Astrocyte of the spinal cord (primary cell): Measurements from ENCODE around the gene KAT5.
A peak's percentile ranks its signal among the peaks of the same experiment; 100 is the strongest.
"Not testable (repeated sequence)": the region's sequence is repeated elsewhere in the genome, so short reads cannot be mapped to it uniquely, and the experiment has no call there.

ENCODE experiments used
- DNase-seq: peaks from one replicate; pipeline ENCODE4 v3.0.0; 2011; ENCODE audit warnings: low read depth, low spot score
- H3K4me3 ChIP-seq: 2 replicates; pipeline ENCODE4 v1.5.1; 2011; ENCODE audit warnings: low read depth, mild to moderate bottlenecking, low read length, moderate library complexity
- in situ Hi-C: cut with HindIII; loops from 2 replicates; pipeline ENCODE4 v1.10.0; 2017; ENCODE audit warnings: low sequenced_read_pairs
- TF ChIP-seq, protein P1 (sequence below): IDR thresholded peaks from 2 replicates; pipeline ENCODE4 v1.5.1; 2012; ENCODE audit warnings: low read depth, mild to moderate bottlenecking, low read length, inconsistent platforms

KAT5 gene

DNA sequence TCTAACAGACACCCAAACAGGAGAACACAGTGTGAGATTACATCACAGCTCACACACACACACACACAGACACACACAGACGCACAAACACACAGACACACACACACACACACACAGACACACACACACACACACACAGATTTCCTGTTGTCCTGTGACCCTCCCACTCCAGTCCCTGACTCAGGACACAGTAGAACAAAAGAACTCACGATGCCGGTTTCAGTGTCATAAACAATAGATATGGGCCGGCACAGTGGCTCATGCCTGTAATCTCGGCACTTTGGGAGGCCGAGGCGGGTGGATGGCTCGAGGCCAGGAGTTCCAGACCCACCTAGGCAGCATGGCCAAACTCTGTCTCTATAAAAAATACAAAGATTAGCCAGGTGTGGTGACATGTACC, 13.8 kb upstream of the KAT5 start:
- H3K4me3 ChIP-seq, result no peak overlapping the region
- no peak for DNase-seq
- in situ Hi-C loops, result no loop called here
- TF ChIP-seq, protein P1, sequence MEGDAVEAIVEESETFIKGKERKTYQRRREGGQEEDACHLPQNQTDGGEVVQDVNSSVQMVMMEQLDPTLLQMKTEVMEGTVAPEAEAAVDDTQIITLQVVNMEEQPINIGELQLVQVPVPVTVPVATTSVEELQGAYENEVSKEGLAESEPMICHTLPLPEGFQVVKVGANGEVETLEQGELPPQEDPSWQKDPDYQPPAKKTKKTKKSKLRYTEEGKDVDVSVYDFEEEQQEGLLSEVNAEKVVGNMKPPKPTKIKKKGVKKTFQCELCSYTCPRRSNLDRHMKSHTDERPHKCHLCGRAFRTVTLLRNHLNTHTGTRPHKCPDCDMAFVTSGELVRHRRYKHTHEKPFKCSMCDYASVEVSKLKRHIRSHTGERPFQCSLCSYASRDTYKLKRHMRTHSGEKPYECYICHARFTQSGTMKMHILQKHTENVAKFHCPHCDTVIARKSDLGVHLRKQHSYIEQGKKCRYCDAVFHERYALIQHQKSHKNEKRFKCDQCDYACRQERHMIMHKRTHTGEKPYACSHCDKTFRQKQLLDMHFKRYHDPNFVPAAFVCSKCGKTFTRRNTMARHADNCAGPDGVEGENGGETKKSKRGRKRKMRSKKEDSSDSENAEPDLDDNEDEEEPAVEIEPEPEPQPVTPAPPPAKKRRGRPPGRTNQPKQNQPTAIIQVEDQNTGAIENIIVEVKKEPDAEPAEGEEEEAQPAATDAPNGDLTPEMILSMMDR, result no peak

GRCh38 chr11:65699306-65699705, 12.7 kb upstream of the KAT5 start:
- no peak for DNase-seq
- TF ChIP-seq, protein P1, result no peak
- no peak overlapping the region for H3K4me3 ChIP-seq
- in situ Hi-C loops, result no loop called here

GRCh38 chr11:65700399-65700798, 11.7 kb upstream of the KAT5 start:
- no peak overlapping the region for H3K4me3 ChIP-seq
- TF ChIP-seq, protein P1, result no peak
- in situ Hi-C loops, result no loop called here
- no peak for DNase-seq

DNA sequence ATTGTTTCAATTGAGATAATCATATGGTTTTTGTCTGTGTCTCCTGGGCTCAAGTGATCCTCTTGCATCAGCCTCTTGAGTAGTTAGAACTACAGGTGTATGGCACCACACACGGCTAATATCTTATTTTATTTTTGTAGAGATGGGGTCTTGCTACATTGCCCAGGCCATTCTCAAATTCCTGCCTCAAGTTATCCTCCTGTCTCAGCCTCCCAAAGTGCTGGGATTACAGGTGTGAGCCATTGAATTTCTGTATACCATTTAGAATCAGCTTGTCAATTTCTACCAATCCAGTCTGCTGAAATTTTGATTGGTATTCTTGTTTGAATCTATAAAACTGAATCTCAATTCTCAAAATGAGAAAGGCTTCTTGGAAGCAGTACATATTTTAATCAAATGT, 10.4 kb upstream of the KAT5 start:
- in situ Hi-C loops, result no loop called here
- TF ChIP-seq, protein P1, result no peak
- no peak overlapping the region for H3K4me3 ChIP-seq
- DNase-seq, result no peak

GRCh38 chr11:65703846-65704245, 8.2 kb upstream of the KAT5 start:
- TF ChIP-seq, protein P1, result no peak
- DNase-seq, result no peak
- H3K4me3 ChIP-seq, result no peak overlapping the region
- in situ Hi-C loops, result no loop called here

DNA sequence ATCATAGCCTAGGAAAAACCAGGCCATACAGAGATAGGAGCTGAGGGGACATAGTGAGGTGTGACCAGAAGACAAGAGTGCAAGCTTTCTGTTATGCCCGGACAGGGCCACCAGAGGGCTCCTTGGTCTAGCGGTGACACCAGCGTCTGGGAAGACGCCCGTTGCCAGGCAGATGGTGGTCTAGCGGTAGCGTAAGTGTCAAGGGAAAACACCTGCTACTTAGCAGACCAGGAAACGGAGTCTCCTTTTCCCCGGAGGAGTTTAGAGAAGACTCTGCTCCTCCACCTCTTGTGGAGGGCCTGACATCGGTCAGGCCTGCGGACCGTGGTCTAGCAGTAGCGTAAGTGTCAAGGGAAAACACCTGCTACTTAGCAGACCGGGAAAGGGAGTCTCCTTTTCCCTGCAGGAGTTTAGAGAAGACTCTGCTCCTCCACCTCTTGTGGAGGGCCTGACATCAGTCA, 5.7 kb upstream of the KAT5 start:
- TF ChIP-seq, protein P1, result peak; percentile 50
- in situ Hi-C loops, H3K4me3 ChIP-seq: not testable (repeated sequence)
- peak; percentile 35 for DNase-seq

GRCh38 chr11:65707002-65707401, 5.0 kb upstream of the KAT5 start:
- H3K4me3 ChIP-seq, DNase-seq, in situ Hi-C loops: not testable (repeated sequence)
